Measurements from ENCODE around the gene PDK4.

PDK4 gene

GRCh38 chr7:95596198-95597063 lies at the start of gene PDK4:
PDK4 (minus strand) TSS chr7:95596516; CDS start chr7:95596293, 223 bp downstream.
- DNase-seq (ENCODE audit: low spot score) = peak; percentile 64

GRCh38 chr7:95642173-95642572 lies 45.9 kb upstream of the PDK4 start:
- no peak for DNase-seq (ENCODE audit: low spot score)

- no peak for DNase-seq (ENCODE audit: low spot score)
Measured at GRCh38 chr7:95636140-95636940, 40.0 kb upstream of the PDK4 start.

GRCh38 chr7:95632609-95633008 lies 36.3 kb upstream of the PDK4 start:
- DNase-seq (ENCODE audit: low spot score) = no peak

- no peak for DNase-seq (ENCODE audit: low spot score)
Measured at GRCh38 chr7:95631527-95631926, 35.2 kb upstream of the PDK4 start.

GRCh38 chr7:95630702-95631458 lies 34.6 kb upstream of the PDK4 start:
- no peak for DNase-seq (ENCODE audit: low spot score)

- no peak for DNase-seq (ENCODE audit: low spot score)
Measured at GRCh38 chr7:95628831-95629439, 32.6 kb upstream of the PDK4 start.

- no peak for DNase-seq (ENCODE audit: low spot score)
Measured at GRCh38 chr7:95623788-95624187, 27.5 kb upstream of the PDK4 start.

- no peak for DNase-seq (ENCODE audit: low spot score)
Measured at GRCh38 chr7:95622859-95623258, 26.5 kb upstream of the PDK4 start.

GRCh38 chr7:95622001-95622549 lies 25.8 kb upstream of the PDK4 start:
- DNase-seq (ENCODE audit: low spot score) = no peak

- no peak for DNase-seq (ENCODE audit: low spot score)
Measured at GRCh38 chr7:95621404-95621803, 25.1 kb upstream of the PDK4 start.

- DNase-seq (ENCODE audit: low spot score) = no peak
Measured at GRCh38 chr7:95620631-95621030, 24.3 kb upstream of the PDK4 start.

GRCh38 chr7:95619921-95620320 lies 23.6 kb upstream of the PDK4 start:
- no peak for DNase-seq (ENCODE audit: low spot score)

GRCh38 chr7:95619517-95619916 lies 23.2 kb upstream of the PDK4 start:
- no peak for DNase-seq (ENCODE audit: low spot score)

- no peak for DNase-seq (ENCODE audit: low spot score)
Measured at GRCh38 chr7:95614442-95614940, 18.2 kb upstream of the PDK4 start.

- no peak for DNase-seq (ENCODE audit: low spot score)
Measured at GRCh38 chr7:95611224-95611623, 14.9 kb upstream of the PDK4 start.

GRCh38 chr7:95609277-95609971 lies 13.1 kb upstream of the PDK4 start:
- no peak for DNase-seq (ENCODE audit: low spot score)

GRCh38 chr7:95608359-95609173 lies 12.2 kb upstream of the PDK4 start:
- peak; percentile 57 for DNase-seq (ENCODE audit: low spot score)

- DNase-seq (ENCODE audit: low spot score) = no peak
Measured at GRCh38 chr7:95607561-95607960, 11.2 kb upstream of the PDK4 start.

GRCh38 chr7:95605275-95605674 lies 9.0 kb upstream of the PDK4 start:
- DNase-seq (ENCODE audit: low spot score) = no peak
